Esophagus muscularis mucosa (tissue), 3 donors: ENCODE measurements around the gene GORASP2.

Experiments used
- POLR2A ChIP-seq: fragments of 450-650 bp; IDR thresholded peaks from one replicate; pipeline ENCODE4 v1.6.1; 2017; ENCODE audit warnings: antibody characterized with exemption, moderate library complexity, mild to moderate bottlenecking, low read depth
- POLR2AphosphoS5 ChIP-seq, 2 donors: sonication (generic); formaldehyde crosslinking; IDR thresholded peaks; one replicate each; pipeline ENCODE4 v1.6.1; 2017; ENCODE audit warnings: antibody characterized with exemption in 2 of 2
- TF ChIP-seq, protein P1 (sequence below), 3 experiments: fragments of 200-600 bp in 2 of 3; fragments of 450-650 bp in 1 of 3; sonication (generic) in 2 of 3; IDR thresholded peaks; one replicate each; pipeline ENCODE4 v1.5.1; 2017 to 2019; ENCODE audit warnings: antibody characterized with exemption in 3 of 3, mild to moderate bottlenecking in 2 of 3, moderate library complexity in 1 of 3

- no peak for TF ChIP-seq POLR2A
- no peak for TF ChIP-seq POLR2AphosphoS5 (IDR thresholded peaks at IDR 0.05)
- TF ChIP-seq, protein P1, sequence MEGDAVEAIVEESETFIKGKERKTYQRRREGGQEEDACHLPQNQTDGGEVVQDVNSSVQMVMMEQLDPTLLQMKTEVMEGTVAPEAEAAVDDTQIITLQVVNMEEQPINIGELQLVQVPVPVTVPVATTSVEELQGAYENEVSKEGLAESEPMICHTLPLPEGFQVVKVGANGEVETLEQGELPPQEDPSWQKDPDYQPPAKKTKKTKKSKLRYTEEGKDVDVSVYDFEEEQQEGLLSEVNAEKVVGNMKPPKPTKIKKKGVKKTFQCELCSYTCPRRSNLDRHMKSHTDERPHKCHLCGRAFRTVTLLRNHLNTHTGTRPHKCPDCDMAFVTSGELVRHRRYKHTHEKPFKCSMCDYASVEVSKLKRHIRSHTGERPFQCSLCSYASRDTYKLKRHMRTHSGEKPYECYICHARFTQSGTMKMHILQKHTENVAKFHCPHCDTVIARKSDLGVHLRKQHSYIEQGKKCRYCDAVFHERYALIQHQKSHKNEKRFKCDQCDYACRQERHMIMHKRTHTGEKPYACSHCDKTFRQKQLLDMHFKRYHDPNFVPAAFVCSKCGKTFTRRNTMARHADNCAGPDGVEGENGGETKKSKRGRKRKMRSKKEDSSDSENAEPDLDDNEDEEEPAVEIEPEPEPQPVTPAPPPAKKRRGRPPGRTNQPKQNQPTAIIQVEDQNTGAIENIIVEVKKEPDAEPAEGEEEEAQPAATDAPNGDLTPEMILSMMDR (IDR thresholded peaks at IDR 0.05), result no peak
Observed at GRCh38 chr2:170905864-170906263, 23.2 kb upstream of the GORASP2 start.
